HG02798 (cell line): ENCODE results near the gene ASIC1.

Experiments used
- ATAC-seq: cut with Tn5 transposase; IDR thresholded peaks from one replicate; pipeline ENCODE4 v1.9.1; 2021; ENCODE audit warnings: mild to moderate bottlenecking; ENCODE audit not compliant: unreplicated experiment, poor library complexity

ASIC1 gene

DNA sequence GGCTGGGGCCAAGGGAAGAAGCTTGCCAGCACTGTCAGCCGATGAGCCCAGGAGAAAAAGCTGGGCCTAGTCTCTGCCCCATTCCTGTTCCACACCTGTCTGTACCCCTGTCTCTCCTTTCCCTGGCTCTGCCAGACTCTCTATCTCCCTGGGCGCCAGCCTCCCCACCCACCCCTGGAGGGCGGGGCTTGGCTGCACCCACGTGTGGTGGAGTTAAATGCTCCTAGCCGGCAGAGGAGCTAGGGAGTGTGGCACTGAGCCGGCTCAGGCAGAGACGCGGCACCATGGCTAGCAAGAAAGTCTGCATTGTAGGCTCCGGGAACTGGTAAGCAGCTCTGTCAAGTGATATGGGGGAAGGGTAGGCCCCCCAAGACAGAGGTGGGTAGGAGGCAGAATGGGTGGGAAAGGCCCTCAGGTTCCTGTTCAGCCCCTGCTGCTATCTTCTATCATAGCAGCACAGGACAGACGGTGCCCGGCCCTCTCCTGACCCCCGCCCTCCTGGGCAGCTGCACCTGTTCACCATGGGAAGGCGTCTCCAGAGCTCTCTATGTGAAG is 46.4 kb downstream of the ASIC1 start, which contains the start of gene GPD1:
GPD1 (plus strand) TSS at position 242 of the 555 bp plus-strand sequence; CDS start at position 285, 43 bp downstream.
- no peak for ATAC-seq

DNA sequence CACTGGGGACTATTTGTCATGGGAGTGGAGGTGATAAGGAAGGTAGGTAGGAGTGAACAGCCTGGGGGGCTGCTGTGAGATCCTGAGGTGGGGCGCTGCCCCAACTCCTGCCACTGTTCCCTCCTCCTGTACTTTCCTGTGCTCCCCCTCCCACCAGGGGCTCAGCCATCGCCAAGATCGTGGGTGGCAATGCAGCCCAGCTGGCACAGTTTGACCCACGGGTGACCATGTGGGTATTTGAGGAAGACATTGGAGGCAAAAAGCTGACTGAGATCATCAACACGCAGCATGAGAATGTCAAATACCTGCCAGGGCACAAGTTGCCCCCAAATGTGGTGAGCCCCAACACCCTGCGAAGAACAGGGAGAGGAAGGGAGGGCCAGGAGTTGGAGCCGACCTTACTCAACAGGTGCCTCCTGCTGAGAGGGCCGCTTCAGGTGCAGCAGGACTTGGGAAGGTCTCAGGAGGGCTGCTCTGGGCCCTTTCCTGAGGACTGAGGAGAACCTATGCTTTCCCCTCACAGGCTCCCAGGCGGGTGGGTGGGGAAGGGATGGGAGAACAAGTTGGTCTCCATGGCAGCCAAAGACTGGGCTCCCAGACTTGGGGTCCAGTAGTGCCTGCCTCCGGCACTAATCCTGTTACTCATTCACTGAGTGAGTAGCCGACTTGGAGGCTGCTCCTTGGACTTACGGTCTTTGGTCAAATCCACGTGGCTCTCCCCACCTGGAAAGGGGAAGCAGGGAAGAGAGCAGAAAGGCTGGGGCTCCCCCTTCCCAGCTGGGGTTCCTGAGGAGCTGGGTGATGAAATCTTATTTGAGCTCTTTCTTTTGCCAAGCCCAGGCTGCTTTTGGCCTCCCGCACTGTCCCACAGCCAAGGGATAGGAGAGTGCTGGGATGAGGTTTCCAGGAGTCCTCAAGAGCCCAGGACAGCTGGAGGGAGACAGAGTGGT is 47.3 kb downstream of the ASIC1 start:
- no peak for ATAC-seq

DNA sequence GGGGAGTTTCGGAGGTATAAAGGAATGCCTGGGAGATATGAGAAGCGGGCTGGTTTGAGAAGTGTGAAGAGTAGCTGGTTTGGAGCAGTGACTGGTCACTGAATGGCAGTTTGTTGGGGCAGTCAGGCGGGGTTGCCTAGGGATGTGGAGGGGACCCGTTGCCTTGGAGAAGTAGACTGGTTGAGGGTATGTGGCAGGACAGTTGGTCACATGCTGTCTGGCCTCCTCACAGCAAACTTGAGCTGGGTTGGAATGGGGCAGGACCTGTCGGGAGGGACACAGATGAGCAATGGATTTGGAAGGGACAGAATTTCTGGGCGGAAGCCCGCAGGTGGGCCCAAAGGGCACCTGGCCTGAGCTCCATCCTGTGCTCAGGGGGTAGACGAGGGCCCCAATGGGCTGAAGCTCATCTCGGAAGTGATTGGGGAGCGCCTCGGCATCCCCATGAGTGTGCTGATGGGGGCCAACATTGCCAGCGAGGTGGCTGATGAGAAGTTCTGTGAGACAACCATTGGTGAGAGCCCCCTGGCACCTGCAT is 48.6 kb downstream of the ASIC1 start:
- ATAC-seq, result no peak

DNA sequence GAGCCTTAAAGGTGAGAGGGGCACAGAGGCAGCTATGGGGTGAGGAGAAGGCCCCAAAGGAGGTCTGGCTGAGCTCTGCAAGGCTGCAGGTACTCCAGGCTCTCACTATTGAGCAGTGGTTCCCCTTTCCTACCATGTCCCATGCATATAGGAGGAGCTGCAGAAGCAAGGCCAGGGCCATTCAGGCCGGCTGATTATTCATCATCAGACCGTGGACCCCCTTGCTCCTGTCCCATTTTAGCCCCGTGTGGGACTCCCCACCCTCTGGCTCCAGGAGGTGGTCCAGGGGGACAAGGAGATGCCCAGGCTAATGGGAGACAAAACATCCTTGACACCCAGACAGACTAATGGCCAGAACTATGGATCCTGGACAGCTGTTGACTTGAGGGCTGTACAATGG is 49.5 kb downstream of the ASIC1 start:
- ATAC-seq, result no peak

DNA sequence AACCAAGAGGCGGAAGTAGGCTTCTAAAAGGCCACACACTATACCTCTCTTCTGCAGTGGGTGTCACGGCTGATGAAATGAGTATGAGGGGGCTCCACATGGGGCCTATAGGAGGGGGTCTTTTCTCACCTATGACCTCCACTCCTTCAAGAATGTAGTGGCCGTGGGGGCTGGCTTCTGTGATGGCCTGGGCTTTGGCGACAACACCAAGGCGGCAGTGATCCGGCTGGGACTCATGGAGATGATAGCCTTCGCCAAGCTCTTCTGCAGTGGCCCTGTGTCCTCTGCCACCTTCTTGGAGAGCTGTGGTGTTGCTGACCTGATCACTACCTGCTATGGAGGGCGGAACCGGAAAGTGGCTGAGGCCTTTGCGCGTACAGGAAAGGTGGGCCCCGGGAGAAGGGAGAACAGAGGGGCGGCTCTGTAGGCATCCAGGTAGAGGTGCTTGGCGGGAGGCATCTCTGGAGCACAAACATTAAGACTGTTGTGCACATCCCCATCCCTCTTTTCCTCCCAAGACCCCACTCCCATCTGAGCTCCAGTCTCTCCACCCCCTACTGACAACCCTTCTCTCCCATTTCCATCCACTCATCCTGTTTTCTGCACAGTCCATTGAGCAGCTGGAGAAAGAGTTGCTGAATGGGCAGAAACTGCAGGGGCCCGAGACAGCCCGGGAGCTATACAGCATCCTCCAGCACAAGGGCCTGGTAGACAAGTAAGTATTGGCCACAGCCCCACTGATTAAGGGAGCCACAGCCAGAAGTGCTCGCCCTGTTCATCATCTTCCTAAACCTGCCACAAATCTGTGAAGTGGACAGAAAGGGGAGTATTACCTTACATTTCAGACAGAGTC is 50.2 kb downstream of the ASIC1 start:
- ATAC-seq, result no peak

DNA sequence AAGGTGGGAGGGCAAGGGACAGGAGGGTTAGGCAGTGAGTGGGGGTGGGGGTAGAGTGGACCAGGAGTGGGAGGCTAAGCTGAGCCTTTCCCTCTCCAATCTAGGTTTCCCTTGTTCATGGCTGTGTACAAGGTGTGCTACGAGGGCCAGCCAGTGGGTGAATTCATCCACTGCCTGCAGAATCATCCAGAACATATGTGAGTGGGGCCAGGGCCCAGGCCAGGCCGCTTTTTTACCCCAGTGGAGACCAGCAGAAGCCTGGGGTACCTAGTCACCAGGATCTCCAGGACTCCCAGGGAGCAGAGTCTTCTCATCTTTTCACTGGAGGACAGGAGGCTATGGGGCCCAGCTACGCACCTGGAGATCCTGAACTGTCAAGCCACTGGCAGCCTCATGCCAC is 51.9 kb downstream of the ASIC1 start:
- ATAC-seq, result no peak

DNA sequence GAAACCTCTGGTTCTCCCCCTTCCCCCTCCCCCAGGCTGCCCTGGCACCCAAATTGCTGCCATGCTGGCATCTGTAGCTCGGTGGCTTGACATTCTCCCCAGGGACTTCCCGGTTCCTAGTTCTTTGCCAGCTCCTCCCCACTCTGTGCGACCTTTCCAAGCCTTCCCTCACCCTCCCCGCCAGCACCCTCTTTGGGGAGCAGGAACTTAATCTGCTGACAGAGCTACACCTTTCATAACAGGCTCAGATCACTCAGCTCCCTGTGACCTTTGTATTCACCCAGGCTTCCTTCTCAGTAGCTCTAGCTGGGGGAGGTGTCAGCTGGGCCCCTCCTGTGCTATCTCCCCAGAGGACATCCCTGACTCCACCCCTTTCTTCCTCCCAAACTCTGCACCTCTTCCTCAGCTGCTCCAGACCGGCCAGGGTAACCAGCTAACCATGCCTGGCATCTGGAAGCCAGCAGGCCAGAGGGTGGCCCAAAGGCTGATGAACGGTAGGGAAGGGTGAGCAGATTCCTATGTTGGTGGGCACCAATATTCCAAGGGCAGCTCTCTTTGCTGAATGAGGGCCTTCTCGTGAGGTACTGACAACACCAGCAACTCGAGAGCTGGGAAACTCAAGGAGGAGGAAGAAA is 52.8 kb downstream of the ASIC1 start:
- no peak for ATAC-seq

DNA sequence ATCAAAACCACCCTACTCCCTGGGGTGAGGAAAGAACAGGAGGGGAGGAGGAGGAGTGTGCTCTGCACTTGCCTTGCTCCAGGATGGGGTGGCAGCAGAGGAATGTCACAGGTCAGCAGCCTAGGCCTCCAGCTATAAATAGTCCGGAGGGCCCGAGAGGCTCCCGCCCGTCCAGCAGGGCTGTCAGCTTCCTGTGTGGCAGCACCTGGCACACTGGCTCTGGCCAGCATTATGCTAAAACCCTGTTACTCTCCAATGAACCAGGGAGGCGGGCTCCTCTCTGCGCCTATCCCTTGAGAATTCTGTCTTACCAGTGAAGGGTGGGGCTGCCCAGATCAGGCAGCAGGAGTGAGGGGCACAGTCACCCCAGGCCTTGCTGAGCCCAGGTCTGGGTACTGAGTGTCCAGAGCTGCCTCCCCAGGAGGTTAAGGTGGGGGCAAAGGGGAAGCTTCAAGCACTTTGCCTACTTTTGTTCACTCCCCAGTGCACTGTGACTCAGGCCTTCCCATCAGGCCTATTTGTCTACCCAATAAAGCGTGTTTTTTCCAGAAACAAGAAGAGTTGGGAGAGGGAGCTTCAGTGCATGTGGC is 53.5 kb downstream of the ASIC1 start:
- no peak for ATAC-seq

DNA sequence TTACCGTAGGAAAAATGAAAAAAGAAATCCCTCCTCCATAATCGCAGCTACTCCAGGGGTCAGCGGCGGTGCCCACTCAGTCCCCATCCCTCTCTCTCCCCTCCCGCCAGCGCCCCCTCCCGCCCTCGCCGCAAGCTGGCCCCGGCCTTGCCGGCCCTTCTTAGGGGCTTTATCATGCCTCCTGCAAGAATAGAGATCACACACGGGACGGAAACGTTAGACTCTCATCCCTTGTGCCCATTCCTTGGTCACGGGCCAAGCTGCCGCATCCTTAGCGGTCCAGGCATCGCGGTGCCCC is 53.9 kb downstream of the ASIC1 start:
- ATAC-seq, result peak; percentile 1

DNA sequence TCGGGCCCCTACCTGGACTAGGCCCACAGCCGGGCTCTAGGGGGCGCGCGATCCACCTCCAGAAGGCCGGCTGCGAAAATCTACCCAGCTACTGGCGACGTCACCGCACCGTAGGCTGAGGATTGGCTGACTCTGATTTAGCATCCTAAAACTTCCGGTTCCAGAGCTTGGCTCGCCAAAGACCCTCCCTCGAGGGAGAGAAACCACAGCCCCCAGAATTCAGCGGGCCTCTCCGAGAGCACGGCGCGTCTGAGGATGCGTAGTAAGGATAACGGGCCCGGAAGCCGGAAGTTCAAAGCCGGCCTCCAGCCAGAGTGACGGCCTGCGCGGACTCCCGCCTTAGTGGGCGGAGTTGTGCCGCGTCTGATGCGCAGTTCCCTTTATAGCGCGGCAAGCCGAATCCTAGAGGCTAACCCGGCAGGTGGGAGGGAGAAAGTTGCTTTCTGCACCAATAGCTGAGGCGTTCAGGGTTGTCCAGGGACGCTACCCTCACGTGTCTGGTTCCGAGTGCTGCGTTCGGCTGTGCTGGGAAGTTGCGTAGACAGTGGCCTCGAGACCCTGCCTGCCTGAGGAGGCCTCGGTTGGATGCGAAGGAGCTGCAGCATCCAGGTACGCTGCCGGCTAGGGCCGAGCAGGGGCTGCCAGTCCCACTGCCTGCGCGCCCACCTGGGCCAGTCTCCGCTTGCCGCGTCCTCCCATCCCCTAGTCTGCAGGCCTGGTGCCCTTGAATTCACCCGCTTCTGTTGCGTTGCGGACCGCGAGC is 54.5 kb downstream of the ASIC1 start, which contains the start of gene COX14:
COX14 (plus strand) TSS at position 544 of the 763 bp plus-strand sequence. CDS start 7,808 bp downstream, outside the sequence.
- peak; percentile 88 for ATAC-seq

DNA sequence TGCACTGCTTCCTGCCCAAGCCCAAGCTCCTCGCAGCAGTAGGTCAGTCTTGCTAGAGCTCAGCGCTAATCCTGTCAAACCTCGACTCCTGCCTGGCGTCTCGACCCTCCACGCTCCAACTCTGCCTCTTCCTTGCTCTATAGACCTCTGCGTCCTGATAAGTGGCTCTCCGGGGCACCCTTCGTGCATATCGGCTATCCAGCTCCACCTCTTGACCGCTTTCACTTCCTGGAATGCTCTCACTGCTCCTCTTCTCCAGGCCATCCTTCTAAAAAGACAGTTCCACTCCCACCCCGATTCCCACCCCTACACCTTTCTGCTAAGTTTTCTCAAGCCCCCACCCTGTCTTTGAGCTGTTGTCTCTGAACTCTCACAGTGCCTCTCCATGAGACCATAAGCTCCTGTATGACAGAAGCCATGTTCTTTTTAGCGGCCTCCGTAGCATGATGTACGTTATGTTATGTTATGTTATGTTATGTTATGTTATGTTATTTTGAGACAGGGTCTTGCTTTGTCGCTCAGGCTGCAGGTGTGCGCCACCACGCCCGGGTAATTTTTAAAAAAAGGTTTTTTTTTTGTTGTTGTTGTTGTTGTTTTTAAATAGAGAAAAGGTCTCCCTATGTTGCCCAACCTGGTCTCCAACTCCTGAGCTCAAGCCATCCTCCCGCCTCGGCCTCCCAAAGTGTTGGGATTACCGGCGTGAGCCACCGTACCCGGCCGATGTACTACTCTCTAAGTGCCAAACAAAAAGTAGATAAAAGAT is 55.2 kb downstream of the ASIC1 start:
- no peak for ATAC-seq

DNA sequence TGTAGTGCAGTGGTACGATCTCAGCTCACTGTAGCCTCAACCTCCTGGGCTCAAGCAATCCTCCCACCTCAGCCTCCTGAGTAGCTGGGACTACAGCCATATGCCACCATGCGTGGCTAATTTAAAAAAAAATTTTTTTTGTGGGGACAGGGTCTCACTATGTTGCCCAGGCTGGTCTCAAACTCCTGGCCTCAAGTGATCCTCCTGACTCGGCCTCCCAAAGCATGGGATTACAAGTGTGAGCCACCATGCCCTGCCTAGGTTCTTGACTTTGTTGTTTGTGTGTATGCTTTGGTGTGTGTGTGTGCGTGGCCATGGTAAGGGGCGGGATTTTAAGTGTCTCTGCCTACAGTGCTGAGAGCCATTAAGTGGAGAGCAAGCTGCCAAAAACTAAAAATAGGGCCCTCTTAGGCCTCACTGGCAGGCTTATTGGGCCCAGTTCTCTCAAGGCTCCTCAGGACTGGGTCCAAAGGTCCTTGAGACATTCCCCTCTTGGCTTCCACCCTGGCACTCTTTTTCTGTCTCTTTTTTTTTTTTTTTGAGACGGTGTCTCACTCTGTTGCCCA is 59.7 kb downstream of the ASIC1 start:
- no peak for ATAC-seq

DNA sequence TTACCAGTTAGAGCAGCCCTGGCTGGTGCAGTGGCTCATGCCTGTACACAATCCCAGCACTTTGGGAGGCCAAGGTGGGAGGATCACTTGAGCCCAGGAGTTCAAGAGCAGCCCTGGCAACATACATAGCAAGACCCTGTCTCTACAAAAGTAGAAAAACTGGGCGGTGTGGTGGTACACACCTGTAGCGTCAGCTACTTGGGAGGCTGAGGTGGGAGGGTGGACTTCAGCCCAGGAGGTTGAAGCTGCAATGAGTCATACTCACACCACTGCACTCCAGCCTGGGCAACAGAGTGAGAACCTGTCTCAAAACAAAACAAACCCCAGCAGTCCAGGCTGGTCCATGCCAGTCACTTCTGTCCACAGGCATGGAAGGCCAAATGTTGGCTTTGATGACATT is 62.0 kb downstream of the ASIC1 start:
- no peak for ATAC-seq

DNA sequence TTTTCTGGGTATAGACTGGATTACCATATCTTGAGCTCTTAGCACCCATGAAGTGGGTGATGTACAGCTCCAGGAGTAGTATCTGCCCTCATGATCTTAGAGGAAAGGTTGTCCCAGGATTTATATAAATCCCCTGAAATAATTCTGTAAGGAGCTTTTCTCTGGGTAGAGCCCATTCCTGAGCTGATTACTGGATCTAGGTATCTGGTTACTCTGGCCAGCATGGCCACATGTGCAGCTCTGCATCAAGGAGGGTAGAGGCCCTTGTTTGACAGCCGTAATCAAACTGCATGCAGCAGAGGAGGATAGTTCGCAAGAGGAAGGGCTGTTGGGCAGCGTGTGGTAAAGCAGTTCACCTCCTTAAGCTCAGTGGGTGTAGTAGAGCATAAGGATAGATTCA is 63.1 kb downstream of the ASIC1 start:
- ATAC-seq, result no peak

DNA sequence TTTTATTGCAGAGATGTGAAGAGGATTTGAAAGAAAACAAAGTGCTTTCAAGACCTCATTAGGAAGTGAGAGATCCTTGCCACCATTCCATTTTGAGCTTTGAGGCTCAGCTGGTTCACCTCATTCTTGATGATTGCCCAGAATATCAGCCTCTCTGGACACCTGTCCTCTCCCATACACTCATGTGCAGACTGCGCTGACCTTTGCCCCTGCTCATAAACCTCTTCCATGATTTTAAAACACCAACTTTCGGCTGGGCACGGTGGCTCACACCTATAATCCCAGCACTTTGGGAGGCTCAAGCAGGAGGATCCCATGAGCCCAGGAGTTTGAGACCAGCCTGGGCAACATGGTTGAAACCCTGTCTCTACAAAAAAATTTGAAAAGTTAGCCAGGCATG is 63.6 kb downstream of the ASIC1 start:
- no peak for ATAC-seq

DNA sequence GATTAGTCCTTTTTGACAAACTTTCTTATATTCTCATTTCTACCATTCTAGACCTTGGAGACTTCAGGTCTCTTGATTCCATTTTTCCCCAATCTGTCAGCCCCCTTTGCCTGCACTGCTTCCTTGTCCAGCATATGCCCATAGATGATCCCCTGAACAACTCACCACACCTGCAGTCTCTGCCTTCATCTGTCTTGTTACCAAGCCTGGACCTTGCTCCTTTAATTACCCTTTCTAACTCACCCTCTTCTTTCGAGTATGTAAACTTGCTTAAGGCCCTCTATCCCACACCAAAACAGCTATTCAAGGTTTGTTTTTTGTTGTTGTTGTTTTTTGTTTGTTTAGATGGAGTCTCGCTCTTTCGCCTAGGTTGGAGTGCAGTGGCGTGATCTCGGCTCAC is 64.2 kb downstream of the ASIC1 start:
- no peak for ATAC-seq

DNA sequence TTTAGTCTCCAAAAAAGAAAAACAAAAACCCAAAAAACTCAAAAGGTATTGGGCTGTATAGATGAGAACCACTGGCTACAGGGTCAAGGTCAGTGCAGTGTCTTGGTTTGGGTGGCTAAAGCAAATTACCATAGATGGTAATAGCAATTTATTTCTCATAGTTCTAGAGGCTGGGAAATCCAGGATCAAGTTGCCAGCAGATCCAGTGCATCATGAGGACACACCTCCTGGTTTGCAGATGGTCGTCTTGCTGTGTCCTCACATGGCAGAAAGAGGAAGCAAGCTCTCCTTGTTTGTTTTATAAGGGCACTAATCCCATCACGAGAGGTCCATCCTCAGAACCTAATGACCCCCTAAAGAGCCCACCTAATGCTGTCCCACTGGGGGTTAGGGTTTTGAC is 65.8 kb downstream of the ASIC1 start:
- no peak for ATAC-seq

DNA sequence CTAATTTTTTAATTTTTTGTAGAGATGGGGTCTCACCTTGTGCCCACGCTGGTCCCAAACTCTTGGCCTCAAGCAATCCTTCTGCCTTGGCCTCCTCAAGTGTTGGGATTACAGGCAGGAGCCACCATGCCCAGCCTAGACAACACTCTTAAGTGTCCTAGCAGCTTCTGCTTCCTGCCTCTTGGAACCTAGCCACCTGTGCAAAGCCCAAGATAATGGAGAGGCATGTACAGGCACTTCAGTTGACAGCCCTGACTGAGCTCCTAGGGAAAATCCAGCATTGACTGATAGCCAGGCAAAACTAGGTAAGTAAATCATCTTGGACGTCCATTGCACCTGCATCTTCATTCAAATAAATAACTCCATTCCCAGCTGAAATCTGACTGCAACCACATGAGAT is 70.2 kb downstream of the ASIC1 start:
- no peak for ATAC-seq
